Measurements from ENCODE around the gene DGKB. TPM values are rescaled to one million over a fixed set of nuclear protein-coding genes. Genes with fewer than 3 reads are reported as not detected.

The DGKB gene
- total and polyA plus RNA-seq, 2 of the 8 experiments (the other 6 are each of a cell fraction or from before 2014, with no cell fraction given): 1.9 to 2.6 TPM

DNA sequence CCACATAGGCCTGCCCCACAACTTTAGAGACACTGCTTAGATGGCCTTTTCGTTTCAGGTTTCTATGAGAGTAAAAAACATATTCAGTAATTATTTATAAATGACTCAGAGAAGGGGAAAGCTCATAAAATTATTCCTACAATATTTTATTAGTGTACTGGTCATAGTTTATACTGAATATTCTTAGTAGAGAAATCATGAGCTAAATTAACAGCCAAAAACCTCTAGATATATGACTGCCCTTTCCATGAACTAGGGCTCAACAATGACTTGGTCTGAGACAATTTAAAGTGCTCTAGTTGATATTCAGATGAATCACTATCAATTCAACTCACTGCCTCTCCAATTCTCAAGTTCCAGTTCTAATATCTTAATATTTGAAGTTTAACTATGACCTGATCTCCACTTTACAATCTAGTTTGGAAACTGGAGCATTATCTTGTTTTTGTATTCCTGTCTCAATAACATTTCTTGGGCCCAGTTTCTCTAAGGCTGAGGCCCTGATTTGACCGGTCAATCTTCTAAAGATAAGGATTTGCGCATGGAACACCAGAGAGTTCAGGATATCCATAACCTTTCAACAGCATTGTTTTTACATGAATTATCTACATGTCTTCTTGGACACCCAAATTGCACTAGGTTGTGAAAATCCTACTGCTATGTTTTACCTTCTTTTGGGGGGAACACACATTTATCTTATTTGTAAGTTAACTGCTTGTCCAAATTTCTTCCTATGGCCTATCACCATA lies 141.6 kb downstream of the DGKB start:
- no peak overlapping the region for H3K23ac ChIP-seq (ENCODE audit: insufficient read length)
- no peak overlapping the region for H3K4ac ChIP-seq (replicated peaks; ENCODE audit: insufficient read length, low read depth, low read length)
- TF ChIP-seq CHD1 (IDR thresholded peaks at IDR 0.05; ENCODE audit: low read depth, low read length): no peak
- no peak for TF ChIP-seq TAF1 (IDR thresholded peaks at IDR 0.05; ENCODE audit: low read depth, low read length)
- TF ChIP-seq CEBPB (IDR thresholded peaks at IDR 0.05; ENCODE audit: low read depth, low read length): no peak
- 93% methylated on average over 3 of the region's 3 CpGs; no CpG with 5 or more reads in 1 of the 2 experiments for WGBS, 2 experiments (ENCODE audit: extremely low coverage in 1 of 2, insufficient coverage in 1 of 2, insufficient read length in 1 of 2, insufficient replicate concordance in 2 of 2, low coverage in 1 of 2, low lambda C conversion rate in 2 of 2, missing lambda C conversion rate in 1 of 2)
- H3K18ac ChIP-seq (ENCODE audit: extremely low read depth, low read length): no peak overlapping the region
- H3K9ac ChIP-seq (replicated peaks in 1 of 4; ENCODE audit: extremely low read depth in 1 of 4, low read depth in 3 of 4, low read length in 3 of 4): no peak overlapping the region
- H2BK20ac ChIP-seq (ENCODE audit: low read length): no peak overlapping the region
- H3K4me3 ChIP-seq (ENCODE audit: extremely low read depth in 1 of 4, insufficient read depth in 2 of 4, low read depth in 3 of 4, low read length in 4 of 4): no peak overlapping the region
- no peaks in the 10 kb centered on the region for H3K9me3 ChIP-seq (ENCODE audit: insufficient read depth in 2 of 2, low read depth in 1 of 2, low read length in 1 of 2)
- no peak overlapping the region for H2BK15ac ChIP-seq (ENCODE audit: low read length)
- no peak overlapping the region for H2BK120ac ChIP-seq (replicated peaks; ENCODE audit: low read depth, low read length)
- no peak overlapping the region for H4K8ac ChIP-seq (ENCODE audit: extremely low read depth, insufficient read depth, low read length)
- no peak overlapping the region for H3K27ac ChIP-seq (ENCODE audit: low read depth, low read length)
- FAIRE-seq: no peak
- H3K4me1 ChIP-seq (replicated peaks in 1 of 4; ENCODE audit: control insufficient read depth in 3 of 4, insufficient read depth in 4 of 4, low read length in 3 of 4): peaks cover 0 to 2% (median 0%) of the 10 kb centered on the region in 4 experiments; a peak in 1 of 7 replicates
- no peaks in the 10 kb centered on the region for H3K79me1 ChIP-seq (ENCODE audit: low read depth, low read length)
- H2AFZ ChIP-seq (ENCODE audit: low read length): no peak overlapping the region
- no peak overlapping the region for H2BK12ac ChIP-seq (ENCODE audit: low read depth, low read length)
- no peak overlapping the region for H3K56ac ChIP-seq (replicated peaks; ENCODE audit: insufficient read length, low read depth, low read length)
- CTCF ChIA-PET (ENCODE audit: partially characterized antibody): interaction anchor here (0.7 to 1.7 kb wide), 3 partner anchors 10 to 256 kb away, joined by 3 to 4 read pairs (median 3); no protein-coding TSS in a partner anchor
- H4K5ac ChIP-seq (ENCODE audit: insufficient read length, low read depth, low read length): no peak overlapping the region
- H3K79me2 ChIP-seq (ENCODE audit: control insufficient read depth in 1 of 2, insufficient read depth in 2 of 2, low read length in 2 of 2): no peaks in the 10 kb centered on the region
- no peaks in the 10 kb centered on the region for H3K36me3 ChIP-seq (ENCODE audit: control insufficient read depth in 2 of 4, insufficient read depth in 4 of 4, low read length in 3 of 4)
- H3K23me2 ChIP-seq (ENCODE audit: low read depth, low read length): no peaks in the 10 kb centered on the region
- no peak overlapping the region for H4K91ac ChIP-seq (replicated peaks; ENCODE audit: insufficient read length, low read length)
- H2BK5ac ChIP-seq (ENCODE audit: low read depth, low read length): no peak overlapping the region
- no peaks in the 10 kb centered on the region for H4K20me1 ChIP-seq (replicated peaks in 1 of 2; ENCODE audit: control insufficient read depth in 1 of 2, insufficient read depth in 2 of 2, low read length in 2 of 2)
- no peak overlapping the region for H3K14ac ChIP-seq (ENCODE audit: insufficient read length)
- POLR2A ChIA-PET (ENCODE audit: partially characterized antibody): no interaction called here
- no peak overlapping the region for H2AK5ac ChIP-seq (ENCODE audit: low read depth, low read length)
- no peak overlapping the region for H3K4me2 ChIP-seq (ENCODE audit: insufficient read depth in 1 of 2, low read depth in 2 of 2, low read length in 2 of 2)
- DNase-seq (ENCODE audit: low read depth in 1 of 2, low spot score in 2 of 2): no peak
- no peaks in the 10 kb centered on the region for H3K27me3 ChIP-seq (replicated peaks in 1 of 4; ENCODE audit: control insufficient read depth in 3 of 4, extremely low read depth in 1 of 4, insufficient read depth in 3 of 4, low read length in 3 of 4)

Measured in H1 (cell line).